Measurements from ENCODE around the gene DNASE1L3.

Gene DNASE1L3

GRCh38 chr3:58161435-58162398 lies 49.1 kb downstream of the DNASE1L3 start:
- no peak for TF ChIP-seq CTCF (IDR thresholded peaks at IDR 0.05; ENCODE audit: low read depth, low read length, missing control alignments)
- peak; percentile 97 for DNase-seq (ENCODE audit: extremely low read depth, low read depth)
- H3K4me3 ChIP-seq (replicated peaks; ENCODE audit: low read depth, low read length) = no peak overlapping the region

- no peak overlapping the region for H3K4me3 ChIP-seq (replicated peaks; ENCODE audit: low read depth, low read length)
- TF ChIP-seq CTCF (IDR thresholded peaks at IDR 0.05; ENCODE audit: low read depth, low read length, missing control alignments) = no peak
- no peak for DNase-seq (ENCODE audit: extremely low read depth, low read depth)
These were observed 50.4 kb downstream of the DNASE1L3 start for GRCh38 chr3:58160399-58160798.

DNA sequence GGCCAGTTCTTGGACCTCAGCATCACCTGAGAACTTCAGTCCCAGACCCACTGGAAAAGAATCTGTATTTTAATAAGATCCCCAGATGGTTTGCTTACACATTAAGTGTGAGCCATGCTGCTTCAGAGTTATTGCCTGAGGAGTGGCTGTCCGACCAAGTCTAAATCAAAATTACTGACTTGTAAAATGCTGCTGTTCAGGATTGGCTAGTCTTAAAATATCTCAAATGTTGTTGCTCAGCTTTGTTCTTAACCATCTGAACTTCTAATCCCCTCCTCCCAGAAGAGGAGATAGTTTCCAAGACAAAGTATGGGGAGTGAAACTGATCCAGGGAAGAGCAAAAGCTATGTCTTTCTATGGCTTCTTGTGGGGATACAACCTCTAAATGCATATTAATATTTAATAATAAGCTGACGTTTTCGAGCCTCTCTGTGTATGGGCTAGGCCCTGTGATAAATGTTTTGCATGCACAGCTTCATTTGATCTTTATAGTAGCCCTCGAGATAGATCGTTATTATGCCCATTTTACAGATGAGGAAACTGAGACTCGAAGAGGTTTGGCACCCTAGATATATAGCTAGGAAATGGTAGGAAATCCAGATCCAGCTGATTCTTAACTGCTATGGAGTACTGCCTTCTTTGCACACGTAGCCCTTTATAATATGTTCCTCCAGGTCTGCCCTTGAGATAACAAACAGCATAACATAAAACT lies 52.2 kb downstream of the DNASE1L3 start:
- no peak for TF ChIP-seq CTCF (IDR thresholded peaks at IDR 0.05; ENCODE audit: low read depth, low read length, missing control alignments)
- DNase-seq (ENCODE audit: extremely low read depth, low read depth) = no peak

DNA sequence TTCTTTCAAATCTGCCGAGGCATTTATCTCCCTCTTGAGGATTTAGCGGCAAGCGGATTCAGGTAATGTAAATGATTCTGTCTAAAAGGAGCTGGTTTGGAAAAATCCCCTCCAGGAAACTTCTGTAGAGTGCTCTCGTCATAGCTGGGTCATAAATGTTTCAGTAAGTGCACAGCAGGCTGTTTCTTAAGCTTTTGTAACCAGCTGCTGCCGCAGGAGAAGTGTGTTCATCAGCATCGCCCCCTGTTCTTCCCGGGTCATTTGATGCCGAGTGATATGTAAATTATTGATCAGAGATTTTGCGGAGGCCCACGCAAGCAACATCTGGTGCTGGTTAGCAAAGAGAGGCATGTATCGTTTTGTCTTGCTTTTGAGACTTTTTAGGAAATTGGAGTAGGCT lies 53.1 kb downstream of the DNASE1L3 start:
- H3K4me3 ChIP-seq (replicated peaks; ENCODE audit: low read depth, low read length) = no peak overlapping the region
- DNase-seq (ENCODE audit: extremely low read depth, low read depth) = no peak
- no peak for TF ChIP-seq CTCF (IDR thresholded peaks at IDR 0.05; ENCODE audit: low read depth, low read length, missing control alignments)

More for the DNA sequence above, 52.2 kb downstream of the DNASE1L3 start:
- H3K4me3 ChIP-seq (replicated peaks; ENCODE audit: low read depth, low read length) = no peak overlapping the region

DNA sequence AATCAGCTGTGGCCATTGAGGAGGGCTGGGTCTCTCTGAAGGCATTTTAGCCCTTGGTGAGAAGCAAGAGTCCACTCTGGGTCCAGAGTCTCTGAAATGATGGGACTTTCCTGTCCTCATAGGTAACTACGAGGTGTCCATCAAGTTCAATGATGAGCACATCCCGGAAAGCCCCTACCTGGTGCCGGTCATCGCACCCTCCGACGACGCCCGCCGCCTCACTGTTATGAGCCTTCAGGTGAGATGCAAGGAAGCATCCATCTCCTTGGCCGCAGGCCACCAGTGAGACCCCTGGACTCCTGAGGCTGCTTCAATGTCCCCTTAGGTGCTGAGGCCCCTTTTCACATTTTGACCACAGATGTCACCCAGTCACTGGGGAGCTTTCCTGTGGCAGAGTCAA lies 54.9 kb downstream of the DNASE1L3 start:
- H3K4me3 ChIP-seq (replicated peaks; ENCODE audit: low read depth, low read length) = no peak overlapping the region
- no peak for DNase-seq (ENCODE audit: extremely low read depth, low read depth)
- TF ChIP-seq CTCF (IDR thresholded peaks at IDR 0.05; ENCODE audit: low read depth, low read length, missing control alignments) = no peak

DNA sequence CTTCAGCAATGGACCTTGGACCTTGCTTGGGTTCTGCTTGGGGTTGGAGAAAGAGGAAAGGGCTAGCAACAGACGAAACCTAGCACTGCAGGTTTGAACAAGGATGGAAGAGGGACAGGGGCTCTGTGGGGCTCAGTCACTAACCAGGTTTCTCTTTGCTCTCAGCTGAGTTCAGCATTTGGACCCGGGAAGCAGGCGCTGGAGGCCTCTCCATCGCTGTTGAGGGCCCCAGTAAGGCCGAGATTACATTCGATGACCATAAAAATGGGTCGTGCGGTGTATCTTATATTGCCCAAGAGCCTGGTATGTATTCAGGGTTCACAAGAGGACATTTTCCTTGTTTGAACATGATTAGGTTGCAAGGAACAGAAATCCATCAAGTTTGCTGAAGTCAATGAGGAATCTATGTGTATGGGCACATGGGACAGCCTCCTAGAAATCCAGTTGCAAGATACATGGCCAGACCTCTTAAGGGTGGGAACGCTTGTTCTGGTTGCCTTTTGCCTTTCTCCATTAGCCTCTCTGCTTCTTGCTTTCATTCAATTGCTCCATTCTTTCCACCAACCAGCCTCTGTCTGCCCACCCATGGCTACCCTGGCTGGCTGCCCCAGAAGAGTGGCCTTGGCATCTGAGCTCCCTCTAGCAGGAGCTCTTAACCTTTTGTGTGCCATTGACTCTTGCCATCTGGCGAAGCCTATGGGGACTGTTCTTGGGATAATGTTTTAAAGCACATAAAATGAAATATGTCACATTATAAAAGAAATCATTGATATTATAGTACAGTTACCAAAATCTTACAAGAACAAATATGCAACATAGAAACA lies 55.9 kb downstream of the DNASE1L3 start:
- no peak for TF ChIP-seq CTCF (IDR thresholded peaks at IDR 0.05; ENCODE audit: low read depth, low read length, missing control alignments)
- no peak overlapping the region for H3K4me3 ChIP-seq (replicated peaks; ENCODE audit: low read depth, low read length)
- no peak for DNase-seq (ENCODE audit: extremely low read depth, low read depth)
